DND-41 (cell line): ENCODE results near the gene ALDH5A1.

Experiments used
- CTCF ChIP-seq: IDR thresholded peaks from 2 replicates; pipeline ENCODE4 v1.5.1; 2012; ENCODE audit warnings: borderline replicate concordance, low read length, moderate library complexity, mild to moderate bottlenecking; ENCODE audit not compliant: poor library complexity, severe bottlenecking; ENCODE audit errors: extremely low read depth
- EZH2 ChIP-seq: IDR thresholded peaks from 3 replicates; pipeline ENCODE4 v1.6.1; 2012; ENCODE audit warnings: borderline replicate concordance, low read depth, mild to moderate bottlenecking, moderate library complexity, low read length, inconsistent platforms; ENCODE audit not compliant: severe bottlenecking

GRCh38 chr6:24500683-24501082 lies 5.9 kb downstream of the ALDH5A1 start:
- TF ChIP-seq CTCF (no peak), EZH2 (no peak)
